Astrocyte of the cerebellum (primary cell): ENCODE results near the gene INPP4A.
A peak's percentile ranks its signal among the peaks of the same experiment; 100 is the strongest.

Experiments
- DNase-seq: peaks from one replicate; pipeline ENCODE4 v3.0.0-alpha.2; 2011; ENCODE audit warnings: low read depth
- H3K4me3 ChIP-seq: 2 replicates; pipeline ENCODE4 v1.5.1; 2011; ENCODE audit warnings: mild to moderate bottlenecking, low read depth, low read length, moderate library complexity
- CTCF ChIP-seq: IDR thresholded peaks from 2 replicates; pipeline ENCODE4 v1.5.1; 2012; ENCODE audit warnings: low read length, low read depth, moderate library complexity, mild to moderate bottlenecking; ENCODE audit errors: missing control alignments
- in situ Hi-C: cut with HindIII; loops from 2 replicates; pipeline ENCODE4 v1.10.0; 2017; ENCODE audit warnings: low sequenced_read_pairs

The INPP4A gene

DNA sequence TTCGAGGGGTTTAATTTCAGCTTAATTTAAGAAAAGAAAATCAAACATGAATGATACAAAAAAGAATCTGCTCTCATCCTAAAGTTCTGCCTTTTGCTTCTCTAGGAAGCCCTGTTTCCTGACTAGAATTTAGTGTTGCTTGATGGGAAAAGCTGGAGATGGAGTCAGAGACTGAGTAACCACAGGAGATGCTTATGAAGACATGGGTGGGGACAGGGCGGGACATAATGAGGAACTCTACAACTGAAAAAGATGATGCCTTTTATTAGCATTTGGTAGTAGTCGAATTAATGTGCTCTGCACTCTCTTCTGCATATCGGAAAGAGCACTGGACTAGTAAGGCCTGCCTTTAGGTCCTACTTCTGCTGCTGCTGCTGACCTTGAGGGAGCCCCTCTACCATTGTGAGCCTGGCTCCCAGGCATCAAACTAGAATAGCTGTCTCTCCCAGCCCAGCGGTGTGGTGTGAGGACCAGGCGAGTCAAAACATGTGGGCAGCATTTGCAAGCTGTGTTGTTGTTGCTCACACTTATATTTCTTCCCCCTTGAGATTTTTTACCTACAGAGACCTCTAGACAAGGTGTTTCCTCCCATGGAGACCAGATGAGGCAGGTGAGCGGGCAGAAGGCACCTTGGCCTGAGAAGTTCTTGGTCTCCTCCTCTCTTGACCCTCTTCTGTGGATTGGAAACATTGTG lies 61.5 kb downstream of the INPP4A start:
- no peak overlapping the region for H3K4me3 ChIP-seq
- DNase-seq: no peak
- in situ Hi-C loops: no loop called here
- TF ChIP-seq CTCF: no peak

DNA sequence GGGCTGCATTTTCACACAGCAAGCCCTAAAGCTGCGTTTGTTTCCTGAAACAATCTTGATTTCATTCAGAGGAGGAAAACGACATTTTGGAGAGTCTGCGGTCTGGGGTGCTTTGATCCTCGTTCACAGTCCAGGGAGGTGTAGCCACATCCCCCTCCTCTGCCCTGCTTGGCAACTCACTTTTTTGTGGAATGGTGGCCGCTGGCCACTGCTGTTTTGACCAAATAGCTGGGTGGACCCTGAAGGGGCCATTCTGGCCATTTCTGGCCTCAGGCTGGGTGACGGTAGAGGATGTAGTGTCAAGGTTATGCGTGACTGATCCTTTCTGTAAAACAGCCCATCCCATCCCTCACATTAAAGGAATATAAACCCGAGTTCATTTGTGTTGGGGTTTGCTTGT lies 62.2 kb downstream of the INPP4A start:
- in situ Hi-C loops: no loop called here

DNA sequence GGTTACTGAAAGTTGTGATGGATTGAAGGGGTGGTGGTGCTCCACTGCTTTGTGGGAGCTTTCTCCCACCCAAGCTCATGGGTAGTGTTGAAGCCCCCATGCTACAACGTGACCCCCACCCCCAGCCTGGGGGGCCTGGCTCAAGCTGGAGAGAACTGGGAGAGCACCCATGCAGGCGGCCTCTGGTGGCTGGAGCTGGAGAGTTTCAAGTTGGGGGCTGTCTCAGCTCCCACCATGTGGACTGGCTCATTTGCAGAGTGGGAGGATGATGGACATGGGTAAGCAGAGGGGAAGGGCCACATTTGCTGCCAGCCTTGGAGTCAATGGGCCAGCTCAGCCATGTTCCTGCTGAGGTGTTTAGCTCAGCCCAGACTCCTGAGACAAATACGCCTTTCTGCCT lies 62.8 kb downstream of the INPP4A start:
- TF ChIP-seq CTCF: no peak
- in situ Hi-C loops: no loop called here
- no peak for DNase-seq
- H3K4me3 ChIP-seq: no peak overlapping the region

More for the DNA sequence above, 62.2 kb downstream of the INPP4A start:
- no peak for DNase-seq
- H3K4me3 ChIP-seq: no peak overlapping the region
- TF ChIP-seq CTCF: no peak

DNA sequence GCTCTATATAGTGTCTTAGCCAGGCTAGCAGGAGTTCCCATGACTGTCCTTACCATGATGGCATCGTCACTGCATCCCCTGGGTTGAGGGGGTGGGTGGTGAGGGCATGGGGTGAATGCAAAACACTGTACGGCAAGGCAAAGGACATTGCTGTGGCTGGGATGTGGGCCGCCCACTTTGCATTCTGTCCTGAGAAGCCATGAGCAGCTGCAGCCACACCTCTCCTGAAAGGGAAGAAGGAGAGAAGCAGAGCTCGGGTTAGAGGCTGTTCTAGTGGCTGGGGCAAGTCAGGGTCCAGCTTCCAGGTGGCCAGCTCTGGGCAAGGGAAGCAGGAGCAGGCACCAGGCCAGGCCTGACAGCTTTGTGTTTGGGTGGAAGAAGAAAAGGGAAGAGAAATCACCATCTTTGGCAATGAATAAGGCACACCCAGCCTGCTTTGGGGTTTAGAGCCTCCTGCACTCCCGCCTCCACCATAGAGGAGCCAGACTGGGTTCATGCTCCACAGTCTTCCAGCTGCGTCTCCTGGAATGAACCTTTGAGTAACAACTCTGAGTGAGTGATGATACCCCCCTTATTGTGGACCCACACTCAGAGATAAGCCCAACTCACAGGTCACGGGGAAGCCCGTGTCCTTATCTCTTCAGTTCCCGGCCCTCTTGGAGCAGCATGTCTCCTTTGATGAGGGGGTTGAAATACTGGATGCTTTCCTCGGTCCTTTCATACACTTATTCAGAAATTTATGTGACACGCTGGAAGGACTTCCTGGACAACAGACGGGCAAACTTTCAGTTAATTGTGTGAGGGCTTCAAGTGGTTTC lies 63.4 kb downstream of the INPP4A start:
- no peak for TF ChIP-seq CTCF
- no peak for DNase-seq
- no peak overlapping the region for H3K4me3 ChIP-seq
- in situ Hi-C loops: no loop called here

DNA sequence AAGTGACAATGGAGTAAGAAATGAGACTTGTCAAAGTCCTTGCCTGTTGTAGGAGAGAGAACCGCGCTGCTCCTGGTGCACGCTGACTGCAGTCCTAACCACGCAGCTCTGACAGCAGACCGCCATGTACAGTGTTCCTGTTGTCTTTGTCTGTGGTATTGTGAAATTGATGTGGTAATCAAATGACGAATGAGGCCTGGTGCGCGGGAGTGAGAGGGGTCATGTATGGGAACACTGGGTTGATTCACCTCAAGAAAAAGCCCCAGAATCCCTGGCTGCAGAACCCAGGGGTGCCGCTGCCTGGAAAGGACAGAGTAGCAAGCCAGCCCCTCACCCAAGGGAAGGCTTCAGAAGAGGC lies 64.0 kb downstream of the INPP4A start:
- H3K4me3 ChIP-seq: no peak overlapping the region
- TF ChIP-seq CTCF: no peak
- DNase-seq: peak; percentile 50
- in situ Hi-C loops: no loop called here

- in situ Hi-C loops: no loop called here
- no peak for DNase-seq
- H3K4me3 ChIP-seq: no peak overlapping the region
- no peak for TF ChIP-seq CTCF
These were observed 65.1 kb downstream of the INPP4A start for GRCh38 chr2:98509542-98510321.
